Left renal cortex interstitium (tissue), 4 donors: ENCODE results near the gene ACTL10. TPM values are rescaled to one million over a fixed set of nuclear protein-coding genes. Genes with fewer than 3 reads are reported as not detected.

ENCODE experiments used
- DNase-seq, 4 donors: peaks; one replicate each; pipeline ENCODE4 v3.0.0-alpha.2; 2013; ENCODE audit warnings: low read depth in 4 of 4, low spot score in 2 of 4, missing footprints in 1 of 4
- polyA plus RNA-seq, 4 donors: library from polyadenylated mRNA; unstranded; fragments of 120-200 nt; gene quantifications; one replicate each; pipeline ENCODE4 v1.2.1, GENCODE V29; 2013; ENCODE audit not compliant: insufficient read length in 4 of 4

Gene ACTL10
- polyA plus RNA-seq, 4 donors, result 0.35 to 0.75 (median 0.55) TPM

- DNase-seq, result no peak
These were observed 4.6 kb upstream of the ACTL10 start, which contains the start of gene C20orf144 for GRCh38 chr20:33662172-33662571. C20orf144 (plus strand) TSS chr20:33662327; CDS start chr20:33662346, 19 bp downstream.

GRCh38 chr20:33663161-33664084, 3.3 kb upstream of the ACTL10 start:
- DNase-seq, result no peak

GRCh38 chr20:33664085-33664761, 2.5 kb upstream of the ACTL10 start:
- DNase-seq, result no peak

- no peak for DNase-seq
These were observed 2.0 kb upstream of the ACTL10 start for GRCh38 chr20:33664762-33665144.

- no peak for DNase-seq
These were observed 517 bp downstream of the ACTL10 start for GRCh38 chr20:33667245-33667675.

GRCh38 chr20:33667676-33668465, 1.1 kb downstream of the ACTL10 start:
- DNase-seq, result no peak

- no peak for DNase-seq
These were observed 1.9 kb downstream of the ACTL10 start for GRCh38 chr20:33668466-33669155.

- no peak for DNase-seq
These were observed 2.5 kb downstream of the ACTL10 start for GRCh38 chr20:33669224-33669623.

GRCh38 chr20:33669873-33670640, 3.3 kb downstream of the ACTL10 start:
- DNase-seq, result no peak

- DNase-seq, result no peak
These were observed 4.2 kb downstream of the ACTL10 start for GRCh38 chr20:33670715-33671499.

- no peak for DNase-seq
These were observed 5.0 kb downstream of the ACTL10 start for GRCh38 chr20:33671573-33672288.

GRCh38 chr20:33672426-33673113, 5.8 kb downstream of the ACTL10 start:
- no peak for DNase-seq

- DNase-seq, result no peak
These were observed 6.3 kb downstream of the ACTL10 start for GRCh38 chr20:33673114-33673409.

GRCh38 chr20:33673410-33674293, 6.9 kb downstream of the ACTL10 start:
- no peak for DNase-seq

- DNase-seq, result no peak
These were observed 7.8 kb downstream of the ACTL10 start, which contains the start of gene NECAB3 for GRCh38 chr20:33674294-33675135. NECAB3 (minus strand) TSS chr20:33674428; CDS start chr20:33674352, 76 bp downstream.
